RPMI8226 (cell line): ENCODE data around the gene GALNTL6.
"Not testable (repeated sequence)": the region's sequence is repeated elsewhere in the genome, so short reads cannot be mapped to it uniquely, and the experiment has no call there.

ENCODE experiments used
- DNase-seq: peaks from one replicate; pipeline ENCODE4 v3.0.0-alpha.2; 2015

The GALNTL6 gene

GRCh38 chr4:173001571-173001970, 1188.4 kb downstream of the GALNTL6 start:
- DNase-seq = no peak

GRCh38 chr4:173002830-173003561, 1189.8 kb downstream of the GALNTL6 start:
- no peak for DNase-seq

GRCh38 chr4:173005912-173006633, 1192.9 kb downstream of the GALNTL6 start:
- no peak for DNase-seq

- DNase-seq = no peak
Measured at GRCh38 chr4:173008436-173008835, 1195.2 kb downstream of the GALNTL6 start.

GRCh38 chr4:173009129-173009823, 1196.1 kb downstream of the GALNTL6 start:
- DNase-seq = no peak

- DNase-seq = no peak
Measured at GRCh38 chr4:173012608-173013007, 1199.4 kb downstream of the GALNTL6 start.

GRCh38 chr4:173013232-173013930, 1200.2 kb downstream of the GALNTL6 start:
- DNase-seq = peak; percentile 14

GRCh38 chr4:173014113-173014558, 1200.9 kb downstream of the GALNTL6 start:
- no peak for DNase-seq

- no peak for DNase-seq
Measured at GRCh38 chr4:173014836-173015235, 1201.6 kb downstream of the GALNTL6 start.

GRCh38 chr4:173017802-173018201, 1204.6 kb downstream of the GALNTL6 start:
- no peak for DNase-seq

GRCh38 chr4:173018446-173018845, 1205.2 kb downstream of the GALNTL6 start:
- DNase-seq = no peak

- DNase-seq = no peak
Measured at GRCh38 chr4:173019664-173020063, 1206.5 kb downstream of the GALNTL6 start.

GRCh38 chr4:173021746-173022573, 1208.8 kb downstream of the GALNTL6 start:
- DNase-seq = not testable (repeated sequence)

- no peak for DNase-seq
Measured at GRCh38 chr4:173024203-173024602, 1211.0 kb downstream of the GALNTL6 start.

- DNase-seq = peak; percentile 42
Measured at GRCh38 chr4:173025131-173025530, 1211.9 kb downstream of the GALNTL6 start.

GRCh38 chr4:173037242-173037641, 1224.0 kb downstream of the GALNTL6 start:
- DNase-seq = no peak

GRCh38 chr4:173038192-173038896, 1225.1 kb downstream of the GALNTL6 start:
- no peak for DNase-seq

- DNase-seq = peak; percentile 2
Measured at GRCh38 chr4:173039617-173040577, 1226.7 kb downstream of the GALNTL6 start.

- DNase-seq = no peak
Measured at GRCh38 chr4:173041482-173041881, 1228.3 kb downstream of the GALNTL6 start.

GRCh38 chr4:173042139-173042538, 1228.9 kb downstream of the GALNTL6 start:
- DNase-seq = not testable (repeated sequence)
